ENCODE results near the gene AMIGO1.

AMIGO1 gene

GRCh38 chr1:109502364-109502851, 7.1 kb downstream of the AMIGO1 start:
- TF ChIP-seq, protein P1, sequence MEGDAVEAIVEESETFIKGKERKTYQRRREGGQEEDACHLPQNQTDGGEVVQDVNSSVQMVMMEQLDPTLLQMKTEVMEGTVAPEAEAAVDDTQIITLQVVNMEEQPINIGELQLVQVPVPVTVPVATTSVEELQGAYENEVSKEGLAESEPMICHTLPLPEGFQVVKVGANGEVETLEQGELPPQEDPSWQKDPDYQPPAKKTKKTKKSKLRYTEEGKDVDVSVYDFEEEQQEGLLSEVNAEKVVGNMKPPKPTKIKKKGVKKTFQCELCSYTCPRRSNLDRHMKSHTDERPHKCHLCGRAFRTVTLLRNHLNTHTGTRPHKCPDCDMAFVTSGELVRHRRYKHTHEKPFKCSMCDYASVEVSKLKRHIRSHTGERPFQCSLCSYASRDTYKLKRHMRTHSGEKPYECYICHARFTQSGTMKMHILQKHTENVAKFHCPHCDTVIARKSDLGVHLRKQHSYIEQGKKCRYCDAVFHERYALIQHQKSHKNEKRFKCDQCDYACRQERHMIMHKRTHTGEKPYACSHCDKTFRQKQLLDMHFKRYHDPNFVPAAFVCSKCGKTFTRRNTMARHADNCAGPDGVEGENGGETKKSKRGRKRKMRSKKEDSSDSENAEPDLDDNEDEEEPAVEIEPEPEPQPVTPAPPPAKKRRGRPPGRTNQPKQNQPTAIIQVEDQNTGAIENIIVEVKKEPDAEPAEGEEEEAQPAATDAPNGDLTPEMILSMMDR (IDR thresholded peaks at IDR 0.05; ENCODE audit: low read length, missing control alignments), result no peak
- no peak overlapping the region for H3K4me3 ChIP-seq (replicated peaks; ENCODE audit: low read depth, low read length)
- no peak for DNase-seq (ENCODE audit: low read depth)

DNA sequence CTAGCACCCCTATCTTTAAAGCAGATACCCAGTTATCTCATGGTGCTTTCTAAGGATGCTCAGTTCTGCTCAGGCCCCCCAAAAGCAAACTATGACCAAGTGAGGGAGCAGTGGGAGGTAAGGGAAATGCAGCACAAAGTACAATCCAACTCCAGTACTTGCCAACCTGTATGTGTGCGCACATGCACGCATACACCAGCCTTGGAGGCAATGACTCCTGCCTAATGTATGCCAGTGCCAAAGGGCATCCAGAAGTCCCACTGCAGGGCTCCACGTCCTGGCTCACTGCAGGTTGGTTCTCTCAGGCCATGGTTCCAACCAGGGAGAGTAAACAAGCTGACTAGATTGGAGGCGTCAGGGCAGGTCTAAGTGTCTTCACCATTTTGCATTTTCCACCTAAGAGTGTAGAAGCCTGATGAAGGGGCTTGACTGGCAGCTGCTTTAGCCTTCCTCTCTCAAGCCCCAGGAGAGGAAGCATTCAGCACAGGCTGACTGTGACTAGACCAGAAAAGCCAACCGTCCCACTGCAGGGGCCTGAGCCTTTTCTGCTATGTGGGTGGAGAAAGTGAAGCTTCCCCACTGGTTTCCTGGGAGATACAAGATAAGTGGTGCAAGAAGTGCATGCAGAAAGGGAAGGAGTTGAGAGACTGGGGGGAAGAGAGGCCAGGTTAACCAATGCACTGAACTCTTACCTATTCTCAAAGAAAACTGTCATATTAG, 7.7 kb downstream of the AMIGO1 start:
- TF ChIP-seq, protein P1 (IDR thresholded peaks at IDR 0.05; ENCODE audit: low read length, missing control alignments), result no peak
- H3K4me3 ChIP-seq (replicated peaks; ENCODE audit: low read depth, low read length), result no peak overlapping the region
- DNase-seq (ENCODE audit: low read depth), result no peak

DNA sequence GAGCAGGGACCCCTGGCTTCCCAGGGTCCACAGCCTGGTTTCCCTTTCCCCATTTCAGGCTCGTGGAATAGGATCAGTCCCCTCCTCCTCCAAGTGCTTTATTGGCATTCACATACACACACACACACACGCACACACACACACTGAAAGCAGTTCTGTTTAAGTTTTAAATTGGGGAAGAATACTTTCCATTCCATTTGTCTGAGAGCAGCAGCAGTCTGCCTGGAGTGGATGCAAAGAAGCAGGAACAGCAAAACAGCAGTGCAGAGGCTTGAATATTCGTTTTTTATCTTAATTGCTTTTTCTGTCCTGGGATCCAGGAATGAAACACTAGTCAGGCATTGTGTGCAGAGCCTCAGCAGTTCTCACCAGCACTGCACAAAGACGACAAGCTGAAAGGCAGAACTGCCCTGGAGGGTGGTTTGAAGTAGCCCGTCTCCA, 8.6 kb downstream of the AMIGO1 start:
- peak; percentile 35 for DNase-seq (ENCODE audit: low read depth)
- TF ChIP-seq, protein P1 (IDR thresholded peaks at IDR 0.05; ENCODE audit: low read length, missing control alignments), result no peak
- H3K4me3 ChIP-seq (replicated peaks; ENCODE audit: low read depth, low read length), result no peak overlapping the region

- H3K4me3 ChIP-seq (replicated peaks; ENCODE audit: low read depth, low read length), result no peak overlapping the region
- TF ChIP-seq, protein P1 (IDR thresholded peaks at IDR 0.05; ENCODE audit: low read length, missing control alignments), result peak; percentile 59
- peak; percentile 43 for DNase-seq (ENCODE audit: low read depth)
Observed at GRCh38 chr1:109499661-109500536, 9.6 kb downstream of the AMIGO1 start.

DNA sequence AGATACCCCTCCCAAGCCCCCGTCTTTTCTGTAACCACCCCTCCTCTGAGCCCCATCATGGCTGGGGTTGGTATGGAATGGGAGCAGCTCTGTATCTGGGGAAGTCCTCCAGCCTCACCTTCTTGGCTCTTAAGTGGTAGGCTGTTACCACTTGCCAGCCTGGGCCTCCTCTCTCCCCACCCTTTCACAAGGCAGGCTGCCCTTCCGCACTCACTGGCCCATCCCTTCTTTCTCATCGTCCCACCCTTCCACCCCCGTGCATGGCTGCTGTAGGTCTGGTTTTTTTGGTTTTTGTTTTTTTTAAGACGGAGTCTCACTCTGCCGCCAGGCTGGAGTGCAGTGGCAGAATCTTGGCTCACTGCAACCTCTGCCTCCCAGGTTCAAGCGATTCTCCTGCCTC, 10.4 kb downstream of the AMIGO1 start:
- TF ChIP-seq, protein P1 (IDR thresholded peaks at IDR 0.05; ENCODE audit: low read length, missing control alignments), result no peak
- no peak overlapping the region for H3K4me3 ChIP-seq (replicated peaks; ENCODE audit: low read depth, low read length)

GRCh38 chr1:109498161-109498801, 11.2 kb downstream of the AMIGO1 start:
- TF ChIP-seq, protein P1 (IDR thresholded peaks at IDR 0.05; ENCODE audit: low read length, missing control alignments), result peak; percentile 65
- peak; percentile 49 for DNase-seq (ENCODE audit: low read depth)
- no peak overlapping the region for H3K4me3 ChIP-seq (replicated peaks; ENCODE audit: low read depth, low read length)

More for the DNA sequence above, 10.4 kb downstream of the AMIGO1 start:
- no peak for DNase-seq (ENCODE audit: low read depth)
